ENCODE data around the gene TP73. TPM values are rescaled to one million over a fixed set of nuclear protein-coding genes. Genes with fewer than 3 reads are reported as not detected.

The TP73 gene
- total RNA-seq, 1 donor from 2014 or later = 3.7 TPM

- DNase-seq (ENCODE audit: low spot score) = no peak
These were observed 36.2 kb downstream of the TP73 start for GRCh38 chr1:3688356-3689137.

DNA sequence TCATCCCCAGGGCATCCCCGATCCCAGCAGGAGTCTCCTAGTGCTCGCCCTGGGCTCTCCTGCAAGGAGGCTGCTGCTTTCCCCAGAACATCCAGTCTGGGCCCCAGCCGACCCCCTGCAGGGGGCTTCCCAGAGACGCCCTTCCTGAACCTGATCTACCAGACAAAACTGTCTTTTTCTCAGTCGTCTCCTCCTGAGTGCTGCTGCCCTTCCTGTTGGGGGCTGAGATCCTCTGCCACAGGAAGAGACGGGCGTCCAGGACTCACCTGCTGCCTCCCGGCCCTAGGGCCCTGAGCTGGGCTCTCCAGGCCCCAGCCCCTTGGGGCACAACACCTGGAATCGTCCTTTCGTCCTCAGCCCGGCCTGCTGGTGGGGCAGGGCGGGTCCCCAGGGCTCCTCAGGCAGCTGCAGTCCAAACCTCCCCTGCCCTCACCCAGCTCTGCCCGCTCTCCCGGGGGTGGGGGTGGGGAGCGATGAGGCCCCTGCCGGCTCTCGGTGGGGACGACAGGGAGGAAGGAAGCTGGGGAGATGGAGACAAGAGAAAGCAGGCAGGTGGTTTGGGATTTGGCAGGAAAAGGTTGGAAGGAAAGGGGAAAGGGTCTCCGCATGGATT, 36.9 kb downstream of the TP73 start:
- no peak for DNase-seq (ENCODE audit: low spot score)

DNA sequence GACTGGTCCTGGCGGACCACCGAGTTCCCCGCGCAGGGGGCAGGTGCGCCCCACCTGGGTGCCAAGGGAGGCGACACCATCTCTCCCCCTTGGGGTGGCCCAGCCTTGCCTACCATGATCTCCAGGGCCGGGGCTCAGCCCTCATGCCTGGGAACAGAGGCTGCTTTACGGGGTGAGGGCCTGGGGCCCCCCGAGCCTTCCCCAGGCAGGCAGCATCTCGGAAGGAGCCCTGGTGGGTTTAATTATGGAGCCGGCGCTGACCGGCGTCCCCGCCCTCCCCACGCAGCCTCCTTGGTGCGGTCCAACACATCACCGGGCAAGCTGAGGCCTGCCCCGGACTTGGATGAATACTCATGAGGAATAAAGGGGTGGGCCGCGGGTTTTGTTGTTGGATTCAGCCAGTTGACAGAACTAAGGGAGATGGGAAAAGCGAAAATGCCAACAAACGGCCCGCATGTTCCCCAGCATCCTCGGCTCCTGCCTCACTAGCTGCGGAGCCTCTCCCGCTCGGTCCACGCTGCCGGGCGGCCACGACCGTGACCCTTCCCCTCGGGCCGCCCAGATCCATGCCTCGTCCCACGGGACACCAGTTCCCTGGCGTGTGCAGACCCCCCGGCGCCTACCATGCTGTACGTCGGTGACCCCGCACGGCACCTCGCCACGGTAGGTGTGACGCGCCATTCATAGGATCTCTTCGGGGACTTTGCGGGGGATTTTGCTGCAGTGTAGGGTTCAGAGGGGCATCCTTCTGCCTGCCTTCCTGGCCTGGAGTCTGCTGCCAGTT, 38.2 kb downstream of the TP73 start:
- DNase-seq (ENCODE audit: low spot score) = peak; percentile 67

GRCh38 chr1:3691421-3692204, 39.3 kb downstream of the TP73 start:
- no peak for DNase-seq (ENCODE audit: low spot score)

DNA sequence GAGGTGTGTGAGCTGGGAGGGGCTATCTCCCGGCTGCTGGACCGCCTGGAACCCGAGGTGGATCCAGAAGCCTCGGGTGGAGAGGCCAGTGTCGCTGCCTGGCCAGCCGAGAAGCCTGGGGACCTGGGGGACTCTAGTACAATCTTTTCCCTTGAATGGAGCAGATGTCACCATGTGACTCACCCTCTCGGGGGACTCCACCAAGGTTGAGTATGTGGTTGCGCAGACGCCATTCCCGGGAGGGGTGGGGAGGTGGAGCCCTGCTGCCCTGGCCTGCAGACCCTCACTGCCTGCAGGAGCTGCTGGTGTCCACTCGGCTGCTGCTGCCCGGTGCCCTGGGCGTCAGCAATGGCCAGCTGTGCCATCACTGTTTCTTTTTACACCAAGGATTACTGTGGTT, 40.3 kb downstream of the TP73 start:
- no peak for DNase-seq (ENCODE audit: low spot score)

DNA sequence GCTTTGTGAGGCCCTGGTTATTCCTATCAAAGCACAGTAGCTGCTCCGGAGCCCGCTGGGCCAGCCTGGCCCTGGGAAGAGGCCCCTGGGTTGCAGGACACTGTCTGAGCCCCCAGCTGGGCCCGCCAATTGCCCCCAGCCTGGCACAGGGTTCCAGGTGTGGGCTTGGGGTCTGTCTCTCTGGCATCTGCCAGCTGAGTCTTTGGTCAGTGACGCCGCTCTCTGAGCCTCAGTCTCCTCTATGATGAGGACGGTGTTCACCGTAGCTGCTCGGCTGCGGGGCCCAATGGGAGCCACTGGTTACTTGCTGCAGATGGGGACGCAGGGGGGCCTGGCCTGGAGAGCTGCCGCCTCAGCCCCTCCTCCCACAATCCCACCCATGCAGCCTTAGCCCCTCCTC, 41.0 kb downstream of the TP73 start:
- no peak for DNase-seq (ENCODE audit: low spot score)

- DNase-seq (ENCODE audit: low spot score) = no peak
These were observed 43.3 kb downstream of the TP73 start for GRCh38 chr1:3695326-3696217.

DNA sequence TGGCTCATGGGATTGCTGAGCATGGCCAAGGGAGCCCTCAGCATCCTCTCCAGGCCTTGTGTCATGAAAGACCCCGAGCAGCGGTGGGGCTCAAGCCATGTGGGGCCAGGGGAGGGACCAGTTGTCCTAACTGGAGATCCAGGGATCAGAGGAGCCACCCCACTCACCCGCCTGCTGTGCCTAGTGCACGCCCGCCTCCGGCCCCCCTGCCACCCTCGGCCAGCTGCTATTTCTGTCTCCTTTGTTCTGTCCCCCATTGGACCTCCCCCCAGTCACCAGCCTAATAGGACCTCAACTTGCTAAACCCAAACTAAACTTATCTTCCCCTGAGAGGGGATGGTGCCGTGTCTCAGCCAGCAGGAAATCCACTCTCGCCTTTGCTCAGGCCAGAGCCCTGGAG, 44.4 kb downstream of the TP73 start:
- no peak for DNase-seq (ENCODE audit: low spot score)

- DNase-seq (ENCODE audit: low spot score) = no peak
These were observed 44.8 kb downstream of the TP73 start for GRCh38 chr1:3697104-3697503.

DNA sequence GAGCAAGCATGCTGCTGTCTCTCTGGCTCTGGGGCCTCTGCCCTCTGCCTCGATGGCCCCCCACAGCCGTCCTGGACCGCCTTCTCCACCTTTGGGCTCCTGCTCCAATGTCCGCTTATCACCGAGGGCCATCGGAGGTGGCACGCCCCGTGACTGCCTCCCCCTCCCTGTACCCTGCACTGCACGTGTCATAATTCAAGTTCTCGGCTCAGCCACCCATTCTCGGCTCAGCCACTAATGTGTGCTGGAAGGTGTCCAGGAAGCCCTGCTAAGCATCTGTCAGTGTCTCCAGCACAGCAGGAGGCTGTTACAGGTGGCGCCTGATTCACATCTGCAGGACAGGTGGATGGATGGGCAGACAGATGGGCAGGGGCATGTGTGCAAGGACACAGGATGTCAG, 45.5 kb downstream of the TP73 start:
- no peak for DNase-seq (ENCODE audit: low spot score)

- DNase-seq (ENCODE audit: low spot score) = peak; percentile 61
These were observed 46.5 kb downstream of the TP73 start for GRCh38 chr1:3698660-3699408.

DNA sequence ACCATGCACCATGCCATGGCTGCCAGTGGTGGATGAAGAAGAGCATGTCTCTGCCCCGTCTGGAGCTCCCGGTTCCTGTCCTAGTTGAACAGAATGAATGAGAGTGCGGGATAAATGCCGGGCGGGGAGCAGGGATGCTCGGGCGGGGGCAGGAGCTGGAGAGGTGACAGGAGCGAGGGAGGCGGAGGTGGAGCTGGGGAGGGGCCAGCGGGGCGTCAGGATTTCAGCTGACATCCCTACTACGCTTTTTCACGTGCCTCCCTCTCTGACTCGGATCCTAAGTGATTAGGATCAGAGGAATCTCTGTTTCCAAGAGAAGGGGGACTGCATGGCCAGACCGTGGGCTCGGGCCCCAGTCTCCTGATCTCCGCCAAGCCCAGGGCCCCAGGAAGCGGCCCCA, 47.3 kb downstream of the TP73 start:
- no peak for DNase-seq (ENCODE audit: low spot score)

DNA sequence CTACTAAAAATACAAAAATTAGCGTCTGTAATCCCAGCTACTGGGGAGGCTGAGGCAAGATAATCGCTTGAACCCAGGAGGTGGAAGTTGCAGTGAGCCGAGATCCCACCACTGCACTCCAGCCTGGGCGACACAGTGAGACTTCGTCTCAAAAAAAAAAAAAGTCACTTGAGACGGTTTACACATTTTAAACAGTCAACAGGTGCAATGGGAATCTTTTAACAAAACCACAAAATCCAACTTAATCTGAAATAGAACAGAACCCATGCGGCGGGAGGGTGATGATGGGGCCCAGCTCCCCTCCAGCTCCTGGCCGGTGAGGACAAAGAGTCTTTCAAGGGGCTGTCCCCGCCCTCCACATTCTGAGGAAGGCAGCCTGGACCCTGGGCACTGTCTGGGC, 48.3 kb downstream of the TP73 start:
- no peak for DNase-seq (ENCODE audit: low spot score)

DNA sequence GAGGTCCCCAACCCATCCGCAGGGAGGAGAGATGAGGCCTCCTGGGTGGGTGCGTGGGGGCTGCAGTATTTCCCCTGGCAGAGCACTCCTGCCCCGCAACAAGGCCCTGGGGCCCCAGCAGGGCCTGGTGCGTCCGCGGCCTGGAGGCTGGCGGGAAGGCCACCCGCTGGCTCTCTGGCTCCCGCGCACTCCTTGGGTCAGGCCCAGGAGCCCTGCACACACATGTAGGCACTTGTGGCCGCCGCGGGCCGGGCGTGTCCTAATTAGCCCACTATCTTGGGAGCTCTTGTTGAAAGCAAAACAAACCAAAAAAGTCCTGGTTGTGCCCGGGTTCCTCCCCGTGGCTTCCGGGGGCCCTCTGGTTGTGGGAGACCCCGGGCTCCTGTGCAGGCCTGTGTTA, 50.2 kb downstream of the TP73 start:
- DNase-seq (ENCODE audit: low spot score) = no peak

DNA sequence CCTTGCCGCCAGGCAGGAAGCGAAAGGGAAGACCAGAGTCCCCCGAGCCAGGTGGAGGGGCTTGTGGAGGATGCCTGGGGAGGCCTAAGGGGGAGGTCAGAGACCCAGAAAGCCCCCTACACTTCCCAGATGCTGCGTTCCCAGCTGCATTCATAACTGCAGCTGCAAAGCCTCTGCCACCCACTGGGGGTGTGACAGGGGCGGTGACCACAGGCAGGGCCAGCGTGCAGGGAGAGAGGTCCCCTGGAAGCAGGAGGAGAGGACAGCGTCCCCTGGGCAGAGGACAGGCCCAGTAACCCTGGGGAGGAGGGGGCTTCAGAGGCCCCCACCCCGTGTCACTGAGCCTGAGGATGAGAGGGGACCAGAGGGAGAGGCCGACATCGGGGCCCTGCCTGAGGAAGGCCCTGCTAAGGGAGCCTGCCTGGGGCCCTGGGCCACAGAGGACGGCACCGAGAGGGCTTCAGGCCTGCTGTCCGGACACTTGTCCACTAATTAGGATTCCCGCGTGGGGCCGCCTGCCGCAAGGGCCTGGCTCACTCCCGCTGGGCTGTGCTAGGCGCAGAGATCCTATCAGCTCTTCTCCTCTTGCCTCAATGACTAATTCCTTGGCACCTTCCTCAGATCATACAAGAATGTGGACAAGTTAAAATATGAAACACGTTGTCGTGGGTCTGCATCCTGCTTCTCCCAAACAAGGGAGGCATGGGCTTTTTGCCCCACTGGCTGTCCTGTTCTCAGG, 50.8 kb downstream of the TP73 start:
- no peak for DNase-seq (ENCODE audit: low spot score)

DNA sequence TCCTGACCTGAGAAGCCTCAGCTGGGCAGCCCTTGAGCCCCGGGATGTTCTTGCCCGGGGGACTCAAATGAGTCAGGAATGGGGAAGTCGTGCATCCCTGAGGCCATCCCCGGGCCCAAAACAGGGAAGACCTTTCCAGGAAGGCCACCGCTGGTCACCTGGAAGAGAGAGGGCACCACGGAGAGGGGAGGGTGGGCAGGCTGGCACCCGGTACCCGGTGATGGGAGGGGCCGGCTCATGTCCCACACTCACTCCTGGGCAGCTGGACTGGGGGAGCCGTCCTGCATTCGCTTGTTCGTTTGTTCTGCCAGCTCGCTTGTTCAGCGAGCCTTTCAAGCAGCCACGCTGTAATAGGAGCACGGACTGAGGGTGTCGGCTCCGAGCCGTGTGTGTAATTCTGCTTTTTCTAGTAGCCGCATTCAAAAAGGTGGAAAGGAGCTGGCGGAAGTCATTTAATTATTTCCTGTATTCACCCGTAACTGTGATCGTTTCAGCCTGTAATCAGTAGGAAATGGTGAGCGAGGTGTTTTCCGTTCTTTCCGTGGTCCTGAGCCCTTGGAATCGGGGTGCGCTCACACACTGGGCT, 51.6 kb downstream of the TP73 start:
- no peak for DNase-seq (ENCODE audit: low spot score)

DNA sequence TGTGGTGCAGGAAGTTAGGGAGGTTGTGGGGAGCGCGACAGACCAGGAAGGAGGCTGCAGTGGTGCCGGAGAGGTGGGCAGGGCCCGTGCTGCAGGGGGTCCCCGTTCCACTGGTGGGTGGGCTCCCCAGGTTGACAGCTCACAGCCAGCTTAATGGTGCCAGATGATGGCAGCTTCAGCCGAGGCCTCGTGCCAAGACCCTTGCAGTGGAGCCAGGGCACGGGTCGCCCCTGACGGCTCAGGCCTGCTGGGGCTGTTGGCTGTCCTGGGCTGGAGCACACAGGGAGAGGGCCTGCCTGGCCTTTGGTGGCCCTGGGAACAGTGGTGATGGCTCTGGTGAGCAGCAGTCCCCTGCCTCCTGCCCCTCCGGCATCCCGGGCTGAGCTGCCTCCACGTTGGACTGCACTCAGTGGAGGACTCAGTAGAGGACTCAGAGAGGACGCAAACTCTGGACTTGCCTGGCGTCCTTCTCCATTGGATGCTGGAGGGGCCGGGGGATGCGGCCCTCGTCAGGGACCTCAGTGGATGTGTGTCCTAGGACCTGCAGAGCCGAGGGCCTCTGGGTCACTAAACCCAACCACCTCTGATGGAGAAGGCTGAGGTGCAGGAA, 53.1 kb downstream of the TP73 start:
- no peak for DNase-seq (ENCODE audit: low spot score)

- DNase-seq (ENCODE audit: low spot score) = no peak
These were observed 54.5 kb downstream of the TP73 start for GRCh38 chr1:3706651-3707297.
